ENCODE data around the gene PDE6B. TPM values are rescaled to one million over a fixed set of nuclear protein-coding genes. Genes with fewer than 3 reads are reported as not detected.
"Not testable (repeated sequence)": the region's sequence is repeated elsewhere in the genome, so short reads cannot be mapped to it uniquely, and the experiment has no call there.

PDE6B gene
- polyA plus RNA-seq, 6 donors from 2014 or later: 24.3 to 39.4 (median 30.0) TPM

- Mint-ChIP-seq H3K4me3 (peak overlapping the region; percentile 81 to 92 (median 84)), H3K9me3 (peaks cover 0 to 5% (median 0%) of the 10 kb centered on the region in 7 donors), H3K4me1 (peaks cover 12 to 39% (median 17%) of the 10 kb centered on the region in 3 donors), H3K36me3 (peaks cover 0 to 16% of the 10 kb centered on the region in 2 donors), H3K27me3 (no peaks in the 10 kb centered on the region), H3K27ac (peak overlapping the region in 4 of 6 donors; percentile 78 to 91 (median 81))
- ATAC-seq (ENCODE audit: low read depth in 2 of 2) (peak; percentile 6 to 10), DNase-seq (no peak)
These were observed 37.7 kb downstream of the PDE6B start for GRCh38 chr4:663046-663437.

GRCh38 chr4:663438-664428 is 38.4 kb downstream of the PDE6B start:
- H3K27me3 Mint-ChIP-seq: no peaks in the 10 kb centered on the region
- peak; percentile 75 for DNase-seq
- peak; percentile 88 to 91 for ATAC-seq (ENCODE audit: low read depth in 2 of 2)
- peak overlapping the region; percentile 82 to 92 (median 87) for H3K4me3 Mint-ChIP-seq
- peaks cover 0 to 5% (median 0%) of the 10 kb centered on the region in 7 donors for H3K9me3 Mint-ChIP-seq
- peaks cover 12 to 40% (median 17%) of the 10 kb centered on the region in 3 donors for H3K4me1 Mint-ChIP-seq
- H3K36me3 Mint-ChIP-seq: peaks cover 0 to 16% of the 10 kb centered on the region in 2 donors
- peak overlapping the region; percentile 44 to 91 (median 82) for H3K27ac Mint-ChIP-seq

- ATAC-seq (ENCODE audit: low read depth in 2 of 2) (no peak), DNase-seq (no peak)
- Mint-ChIP-seq H3K27ac (peak overlapping the region in 3 of 6 donors; percentile 24 to 83 (median 80)), H3K9me3 (peaks cover 0 to 5% (median 0%) of the 10 kb centered on the region in 7 donors), H3K4me1 (peaks cover 12 to 34% (median 16%) of the 10 kb centered on the region in 3 donors), H3K27me3 (no peaks in the 10 kb centered on the region), H3K36me3 (peaks cover 0 to 15% of the 10 kb centered on the region in 2 donors), H3K4me3 (peak overlapping the region; percentile 81 to 92 (median 84))
These were observed 39.4 kb downstream of the PDE6B start for GRCh38 chr4:664713-665231.

GRCh38 chr4:665381-665750 is 40.0 kb downstream of the PDE6B start:
- Mint-ChIP-seq H3K4me3 (peak overlapping the region; percentile 1 to 92 (median 72)), H3K9me3 (peaks cover 0 to 5% (median 0%) of the 10 kb centered on the region in 7 donors), H3K27me3 (no peaks in the 10 kb centered on the region), H3K36me3 (peaks cover 0 to 9% of the 10 kb centered on the region in 2 donors), H3K4me1 (peaks cover 12 to 34% (median 13%) of the 10 kb centered on the region in 3 donors), H3K27ac (peak overlapping the region in 3 of 6 donors; percentile 28 to 80 (median 67))
- no peak for ATAC-seq (ENCODE audit: low read depth in 2 of 2)
- DNase-seq: no peak

GRCh38 chr4:665751-666435 is 40.5 kb downstream of the PDE6B start:
- H3K9me3 Mint-ChIP-seq: peaks cover 0 to 2% (median 0%) of the 10 kb centered on the region in 7 donors
- no peak for DNase-seq
- ATAC-seq (ENCODE audit: low read depth in 2 of 2): no peak
- H3K36me3 Mint-ChIP-seq: peaks cover 0 to 4% of the 10 kb centered on the region in 2 donors
- H3K27ac Mint-ChIP-seq: peak overlapping the region in 1 of 6 donors; percentile 80
- H3K4me3 Mint-ChIP-seq: peak overlapping the region in 4 of 8 donors; percentile 6 to 82 (median 19)
- H3K4me1 Mint-ChIP-seq: peaks cover 11 to 34% (median 12%) of the 10 kb centered on the region in 3 donors
- no peaks in the 10 kb centered on the region for H3K27me3 Mint-ChIP-seq

- H3K27ac Mint-ChIP-seq: no peak overlapping the region
- no peak for DNase-seq
These were observed 41.0 kb downstream of the PDE6B start for GRCh38 chr4:666436-666810.

GRCh38 chr4:666822-667544 is 41.6 kb downstream of the PDE6B start:
- no peak for DNase-seq
- no peaks in the 10 kb centered on the region for H3K36me3 Mint-ChIP-seq
- no peak overlapping the region for H3K27ac Mint-ChIP-seq
- H3K9me3 Mint-ChIP-seq: peaks cover 0 to 1% (median 0%) of the 10 kb centered on the region in 7 donors
- no peak for ATAC-seq (ENCODE audit: low read depth in 2 of 2)
- H3K4me1 Mint-ChIP-seq: peaks cover 11 to 34% (median 12%) of the 10 kb centered on the region in 3 donors
- H3K4me3 Mint-ChIP-seq: peak overlapping the region in 1 of 8 donors; percentile 35
- no peaks in the 10 kb centered on the region for H3K27me3 Mint-ChIP-seq

More at GRCh38 chr4:666436-666810, 41.0 kb downstream of the PDE6B start:
- Mint-ChIP-seq H3K4me1 (peaks cover 11 to 34% (median 12%) of the 10 kb centered on the region in 3 donors), H3K36me3 (no peaks in the 10 kb centered on the region), H3K9me3 (peaks cover 0 to 1% (median 0%) of the 10 kb centered on the region in 7 donors), H3K27me3 (no peaks in the 10 kb centered on the region), H3K4me3 (peak overlapping the region in 1 of 8 donors; percentile 35)
- no peak for ATAC-seq (ENCODE audit: low read depth in 2 of 2)

GRCh38 chr4:667545-667925 is 42.2 kb downstream of the PDE6B start:
- peak overlapping the region in 1 of 6 donors; percentile 66 for H3K27ac Mint-ChIP-seq
- H3K36me3 Mint-ChIP-seq: no peaks in the 10 kb centered on the region
- ATAC-seq (ENCODE audit: low read depth in 2 of 2) (no peak), DNase-seq (no peak)
- peaks cover 11 to 34% (median 12%) of the 10 kb centered on the region in 3 donors for H3K4me1 Mint-ChIP-seq
- no peak overlapping the region for H3K4me3 Mint-ChIP-seq
- peaks cover 0 to 1% (median 0%) of the 10 kb centered on the region in 7 donors for H3K9me3 Mint-ChIP-seq
- H3K27me3 Mint-ChIP-seq: no peaks in the 10 kb centered on the region

- H3K27me3 Mint-ChIP-seq, H3K4me3 Mint-ChIP-seq: not testable (repeated sequence)
These were observed 42.8 kb downstream of the PDE6B start for GRCh38 chr4:668219-668618.

GRCh38 chr4:669806-670559 is 44.6 kb downstream of the PDE6B start:
- H3K4me3 Mint-ChIP-seq: peak overlapping the region in 1 of 8 donors; percentile 95
- H3K4me1 Mint-ChIP-seq: peaks cover 4 to 22% (median 17%) of the 10 kb centered on the region in 3 donors
- H3K9me3 Mint-ChIP-seq; H3K27ac Mint-ChIP-seq; H3K36me3 Mint-ChIP-seq; DNase-seq; ATAC-seq (ENCODE audit: low read depth in 2 of 2); H3K27me3 Mint-ChIP-seq: not testable (repeated sequence)

More at GRCh38 chr4:668219-668618, 42.8 kb downstream of the PDE6B start:
- not testable (repeated sequence) for H3K36me3 Mint-ChIP-seq; ATAC-seq (ENCODE audit: low read depth in 2 of 2); DNase-seq; H3K27ac Mint-ChIP-seq; H3K9me3 Mint-ChIP-seq
- H3K4me1 Mint-ChIP-seq: peaks cover 11 to 31% (median 14%) of the 10 kb centered on the region in 3 donors

- Mint-ChIP-seq H3K4me3 (peak overlapping the region in 6 of 8 donors; percentile 32 to 95 (median 64)), H3K36me3 (no peaks in the 10 kb centered on the region), H3K27me3 (no peaks in the 10 kb centered on the region), H3K27ac (no peak overlapping the region), H3K9me3 (no peaks in the 10 kb centered on the region), H3K4me1 (peaks cover 12 to 25% (median 16%) of the 10 kb centered on the region in 3 donors)
- ATAC-seq (ENCODE audit: low read depth in 2 of 2): no peak
- no peak for DNase-seq
These were observed 46.4 kb downstream of the PDE6B start for GRCh38 chr4:671769-672168.

All from naive B cell (primary cell).